ENCODE measurements around the gene PAQR4. TPM values are rescaled to one million over a fixed set of nuclear protein-coding genes. Genes with fewer than 3 reads are reported as not detected.

The PAQR4 gene
- total and polyA plus RNA-seq, 2 of the 13 experiments (the other 11 are each of a cell fraction or from before 2014, with no cell fraction given): 15.9 to 24.8 TPM

DNA sequence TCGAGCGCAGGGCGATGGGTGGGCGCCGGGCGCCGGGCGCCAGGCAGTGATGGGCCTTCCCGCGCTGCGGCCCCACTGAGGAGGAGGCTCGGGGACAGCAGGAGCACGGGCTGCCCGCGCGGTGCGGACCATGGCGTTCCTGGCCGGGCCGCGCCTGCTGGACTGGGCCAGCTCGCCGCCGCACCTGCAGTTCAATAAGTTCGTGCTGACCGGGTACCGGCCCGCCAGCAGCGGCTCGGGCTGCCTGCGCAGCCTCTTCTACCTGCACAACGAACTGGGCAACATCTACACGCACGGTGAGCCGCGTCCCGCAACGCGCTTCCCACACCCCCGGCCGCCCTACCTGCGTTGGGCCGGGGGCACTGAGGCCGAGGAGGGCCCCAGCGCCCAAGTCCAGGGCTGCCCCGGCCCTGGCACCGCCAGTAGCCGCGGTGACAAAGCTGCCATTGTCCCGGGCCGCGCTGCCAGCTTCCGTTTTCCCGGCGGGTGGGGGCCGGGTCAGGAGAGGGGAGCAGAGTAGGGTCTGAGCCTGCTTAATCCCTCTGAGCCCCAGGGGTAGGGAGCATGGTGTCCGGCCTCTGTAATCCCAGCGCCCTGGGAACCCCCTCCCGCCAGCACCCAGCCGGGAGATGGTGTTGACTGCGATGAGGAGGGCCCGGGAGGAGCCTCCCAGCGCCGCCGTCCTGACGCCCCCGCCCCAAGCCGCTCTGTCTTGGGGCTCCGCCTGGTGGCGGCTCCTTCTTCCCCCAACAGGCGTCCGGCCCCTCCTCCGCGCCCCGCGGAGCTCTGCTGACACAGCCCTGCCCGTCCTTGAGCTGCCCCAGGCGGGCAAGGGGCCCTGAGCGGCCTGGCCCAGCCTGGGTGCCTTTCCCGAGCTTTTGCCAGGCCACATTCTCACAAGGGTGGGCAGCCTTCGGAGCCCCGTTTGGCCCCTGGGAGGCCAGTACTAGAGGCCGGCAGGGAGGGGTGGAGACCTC is 685 bp downstream of the PAQR4 start (continued):
- TF ChIP-seq, protein P1, sequence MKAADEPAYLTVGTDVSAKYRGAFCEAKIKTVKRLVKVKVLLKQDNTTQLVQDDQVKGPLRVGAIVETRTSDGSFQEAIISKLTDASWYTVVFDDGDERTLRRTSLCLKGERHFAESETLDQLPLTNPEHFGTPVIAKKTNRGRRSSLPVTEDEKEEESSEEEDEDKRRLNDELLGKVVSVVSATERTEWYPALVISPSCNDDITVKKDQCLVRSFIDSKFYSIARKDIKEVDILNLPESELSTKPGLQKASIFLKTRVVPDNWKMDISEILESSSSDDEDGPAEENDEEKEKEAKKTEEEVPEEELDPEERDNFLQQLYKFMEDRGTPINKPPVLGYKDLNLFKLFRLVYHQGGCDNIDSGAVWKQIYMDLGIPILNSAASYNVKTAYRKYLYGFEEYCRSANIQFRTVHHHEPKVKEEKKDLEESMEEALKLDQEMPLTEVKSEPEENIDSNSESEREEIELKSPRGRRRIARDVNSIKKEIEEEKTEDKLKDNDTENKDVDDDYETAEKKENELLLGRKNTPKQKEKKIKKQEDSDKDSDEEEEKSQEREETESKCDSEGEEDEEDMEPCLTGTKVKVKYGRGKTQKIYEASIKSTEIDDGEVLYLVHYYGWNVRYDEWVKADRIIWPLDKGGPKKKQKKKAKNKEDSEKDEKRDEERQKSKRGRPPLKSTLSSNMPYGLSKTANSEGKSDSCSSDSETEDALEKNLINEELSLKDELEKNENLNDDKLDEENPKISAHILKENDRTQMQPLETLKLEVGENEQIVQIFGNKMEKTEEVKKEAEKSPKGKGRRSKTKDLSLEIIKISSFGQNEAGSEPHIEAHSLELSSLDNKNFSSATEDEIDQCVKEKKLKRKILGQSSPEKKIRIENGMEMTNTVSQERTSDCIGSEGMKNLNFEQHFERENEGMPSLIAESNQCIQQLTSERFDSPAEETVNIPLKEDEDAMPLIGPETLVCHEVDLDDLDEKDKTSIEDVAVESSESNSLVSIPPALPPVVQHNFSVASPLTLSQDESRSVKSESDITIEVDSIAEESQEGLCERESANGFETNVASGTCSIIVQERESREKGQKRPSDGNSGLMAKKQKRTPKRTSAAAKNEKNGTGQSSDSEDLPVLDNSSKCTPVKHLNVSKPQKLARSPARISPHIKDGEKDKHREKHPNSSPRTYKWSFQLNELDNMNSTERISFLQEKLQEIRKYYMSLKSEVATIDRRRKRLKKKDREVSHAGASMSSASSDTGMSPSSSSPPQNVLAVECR (CRISPR knock-in tag; IDR thresholded peaks at IDR 0.05; ENCODE audit: borderline replicate concordance): peak; percentile 76
- no peak for TF ChIP-seq NONO (IDR thresholded peaks at IDR 0.05)
- peak; percentile 64 for TF ChIP-seq NONO (CRISPR knock-in tag; conservative IDR thresholded peaks at IDR 0.05)
- peak; percentile 36; the same call in 1 of the 2 replicates for TF ChIP-seq GFI1 (CRISPR knock-in tag; IDR thresholded peaks at IDR 0.05; ENCODE audit: borderline replicate concordance)
- TF ChIP-seq JUN (CRISPR knock-in tag; IDR thresholded peaks at IDR 0.05): no peak
- peak; percentile 21; the same call in 1 of the 2 replicates for TF ChIP-seq KDM5B (CRISPR knock-in tag; IDR thresholded peaks at IDR 0.05; ENCODE audit: borderline replicate concordance)
- peak; percentile 83 for TF ChIP-seq UBTF (CRISPR knock-in tag; IDR thresholded peaks at IDR 0.05)
- TF ChIP-seq ZNF34 (CRISPR knock-in tag; IDR thresholded peaks at IDR 0.05; ENCODE audit: borderline replicate concordance): no peak
- 0 out of 2 replicates have a peak, but pooled peaks have one; percentile 24 for TF ChIP-seq ZNF598 (CRISPR knock-in tag; IDR thresholded peaks at IDR 0.05; ENCODE audit: borderline replicate concordance)
- peak; percentile 22; the same call in 1 of the 2 replicates for TF ChIP-seq DRAP1 (CRISPR knock-in tag; IDR thresholded peaks at IDR 0.05)
- TF ChIP-seq KDM2A (CRISPR knock-in tag; IDR thresholded peaks at IDR 0.05; ENCODE audit: borderline replicate concordance, low read depth): peak; percentile 87; the same call in 1 of the 2 replicates
- TF ChIP-seq, protein P2, sequence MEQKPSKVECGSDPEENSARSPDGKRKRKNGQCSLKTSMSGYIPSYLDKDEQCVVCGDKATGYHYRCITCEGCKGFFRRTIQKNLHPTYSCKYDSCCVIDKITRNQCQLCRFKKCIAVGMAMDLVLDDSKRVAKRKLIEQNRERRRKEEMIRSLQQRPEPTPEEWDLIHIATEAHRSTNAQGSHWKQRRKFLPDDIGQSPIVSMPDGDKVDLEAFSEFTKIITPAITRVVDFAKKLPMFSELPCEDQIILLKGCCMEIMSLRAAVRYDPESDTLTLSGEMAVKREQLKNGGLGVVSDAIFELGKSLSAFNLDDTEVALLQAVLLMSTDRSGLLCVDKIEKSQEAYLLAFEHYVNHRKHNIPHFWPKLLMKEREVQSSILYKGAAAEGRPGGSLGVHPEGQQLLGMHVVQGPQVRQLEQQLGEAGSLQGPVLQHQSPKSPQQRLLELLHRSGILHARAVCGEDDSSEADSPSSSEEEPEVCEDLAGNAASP (CRISPR knock-in tag; IDR thresholded peaks at IDR 0.05; ENCODE audit: borderline replicate concordance): peak; percentile 35; the same call in 1 of the 2 replicates
- no peak for TF ChIP-seq DPF2 (CRISPR knock-in tag; IDR thresholded peaks at IDR 0.05; ENCODE audit: borderline replicate concordance, low read depth)
- TF ChIP-seq POLR2A (IDR thresholded peaks at IDR 0.05; ENCODE audit: insufficient read depth in 1 of 2, low read depth in 2 of 2, low read length in 2 of 2): peak in 1 of 2 experiments; percentile 66
- TF ChIP-seq, protein P3, sequence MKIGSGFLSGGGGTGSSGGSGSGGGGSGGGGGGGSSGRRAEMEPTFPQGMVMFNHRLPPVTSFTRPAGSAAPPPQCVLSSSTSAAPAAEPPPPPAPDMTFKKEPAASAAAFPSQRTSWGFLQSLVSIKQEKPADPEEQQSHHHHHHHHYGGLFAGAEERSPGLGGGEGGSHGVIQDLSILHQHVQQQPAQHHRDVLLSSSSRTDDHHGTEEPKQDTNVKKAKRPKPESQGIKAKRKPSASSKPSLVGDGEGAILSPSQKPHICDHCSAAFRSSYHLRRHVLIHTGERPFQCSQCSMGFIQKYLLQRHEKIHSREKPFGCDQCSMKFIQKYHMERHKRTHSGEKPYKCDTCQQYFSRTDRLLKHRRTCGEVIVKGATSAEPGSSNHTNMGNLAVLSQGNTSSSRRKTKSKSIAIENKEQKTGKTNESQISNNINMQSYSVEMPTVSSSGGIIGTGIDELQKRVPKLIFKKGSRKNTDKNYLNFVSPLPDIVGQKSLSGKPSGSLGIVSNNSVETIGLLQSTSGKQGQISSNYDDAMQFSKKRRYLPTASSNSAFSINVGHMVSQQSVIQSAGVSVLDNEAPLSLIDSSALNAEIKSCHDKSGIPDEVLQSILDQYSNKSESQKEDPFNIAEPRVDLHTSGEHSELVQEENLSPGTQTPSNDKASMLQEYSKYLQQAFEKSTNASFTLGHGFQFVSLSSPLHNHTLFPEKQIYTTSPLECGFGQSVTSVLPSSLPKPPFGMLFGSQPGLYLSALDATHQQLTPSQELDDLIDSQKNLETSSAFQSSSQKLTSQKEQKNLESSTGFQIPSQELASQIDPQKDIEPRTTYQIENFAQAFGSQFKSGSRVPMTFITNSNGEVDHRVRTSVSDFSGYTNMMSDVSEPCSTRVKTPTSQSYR (CRISPR knock-in tag; IDR thresholded peaks at IDR 0.05; ENCODE audit: borderline replicate concordance): peak; percentile 27; the same call in 1 of the 2 replicates
